WI38 (cell line): ENCODE data around the gene CCDC171.

Experiments
- H3K4me3 ChIP-seq: 2 replicates; pipeline ENCODE4 v1.5.1; 2011; ENCODE audit warnings: low read depth, mild to moderate bottlenecking, control low read depth, low read length
- TF ChIP-seq, protein P1 (sequence below): IDR thresholded peaks from 2 replicates; pipeline ENCODE4 v1.5.1; 2012; ENCODE audit warnings: low read depth, mild to moderate bottlenecking, control low read depth, low read length

The CCDC171 gene

DNA sequence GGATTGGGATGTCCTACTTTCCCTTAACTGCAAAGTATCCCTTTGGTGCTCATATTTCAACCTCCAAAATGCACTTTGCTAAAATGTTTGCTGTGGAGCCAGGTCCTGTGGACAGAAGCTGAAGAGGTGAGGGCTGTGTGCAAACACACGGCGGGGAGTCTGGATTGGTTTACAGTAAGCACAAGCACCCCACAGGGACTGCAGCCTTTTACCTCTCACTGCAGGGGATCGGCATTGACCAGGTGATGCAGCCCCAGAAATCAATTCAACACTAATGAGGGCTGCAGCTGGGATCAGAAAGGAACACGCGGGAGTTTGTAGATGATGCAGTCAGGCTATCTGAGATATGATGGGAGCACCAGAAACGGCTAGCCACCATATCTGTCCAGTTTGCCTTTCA is 450.9 kb downstream of the CCDC171 start:
- TF ChIP-seq, protein P1, sequence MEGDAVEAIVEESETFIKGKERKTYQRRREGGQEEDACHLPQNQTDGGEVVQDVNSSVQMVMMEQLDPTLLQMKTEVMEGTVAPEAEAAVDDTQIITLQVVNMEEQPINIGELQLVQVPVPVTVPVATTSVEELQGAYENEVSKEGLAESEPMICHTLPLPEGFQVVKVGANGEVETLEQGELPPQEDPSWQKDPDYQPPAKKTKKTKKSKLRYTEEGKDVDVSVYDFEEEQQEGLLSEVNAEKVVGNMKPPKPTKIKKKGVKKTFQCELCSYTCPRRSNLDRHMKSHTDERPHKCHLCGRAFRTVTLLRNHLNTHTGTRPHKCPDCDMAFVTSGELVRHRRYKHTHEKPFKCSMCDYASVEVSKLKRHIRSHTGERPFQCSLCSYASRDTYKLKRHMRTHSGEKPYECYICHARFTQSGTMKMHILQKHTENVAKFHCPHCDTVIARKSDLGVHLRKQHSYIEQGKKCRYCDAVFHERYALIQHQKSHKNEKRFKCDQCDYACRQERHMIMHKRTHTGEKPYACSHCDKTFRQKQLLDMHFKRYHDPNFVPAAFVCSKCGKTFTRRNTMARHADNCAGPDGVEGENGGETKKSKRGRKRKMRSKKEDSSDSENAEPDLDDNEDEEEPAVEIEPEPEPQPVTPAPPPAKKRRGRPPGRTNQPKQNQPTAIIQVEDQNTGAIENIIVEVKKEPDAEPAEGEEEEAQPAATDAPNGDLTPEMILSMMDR, result no peak
- H3K4me3 ChIP-seq, result no peak overlapping the region

DNA sequence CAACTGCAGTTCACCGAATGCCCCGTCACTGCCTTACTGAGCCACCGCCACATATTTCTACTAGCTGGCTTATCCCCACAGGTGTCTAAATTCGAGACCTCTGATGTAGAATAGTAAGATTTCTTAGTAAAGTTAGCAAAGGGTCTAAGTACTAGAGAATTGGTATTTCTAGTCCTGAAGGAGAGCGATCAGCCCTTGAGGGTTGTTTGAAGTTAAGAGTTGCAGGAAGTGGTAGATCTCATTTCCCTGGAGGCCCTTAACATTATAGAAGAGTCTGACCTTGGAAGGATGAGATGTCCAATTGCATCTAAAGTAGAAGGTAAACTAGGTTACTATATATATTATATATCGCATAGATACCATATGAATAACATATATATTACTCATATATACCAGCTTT is 451.8 kb downstream of the CCDC171 start:
- H3K4me3 ChIP-seq, result no peak overlapping the region
- TF ChIP-seq, protein P1, result no peak

DNA sequence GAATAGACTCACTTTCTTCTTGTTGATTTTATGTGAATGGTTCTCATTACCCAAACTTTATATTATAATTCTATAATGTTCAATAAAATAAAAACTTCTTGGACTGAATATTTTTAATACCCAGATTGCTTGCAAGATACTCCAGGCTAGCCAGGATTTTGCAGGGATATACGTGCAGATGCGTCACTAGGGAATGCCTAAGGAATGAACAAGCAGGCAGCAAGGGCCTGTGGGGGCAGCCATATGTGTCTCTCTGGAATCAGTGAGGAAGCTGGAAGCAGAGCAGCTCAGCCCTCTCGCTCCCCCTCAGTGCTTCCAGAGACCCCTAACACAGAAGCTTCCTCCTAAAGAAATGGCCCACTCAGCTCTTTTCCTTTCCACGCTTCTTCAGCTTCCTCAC is 457.4 kb downstream of the CCDC171 start:
- TF ChIP-seq, protein P1, result no peak

DNA sequence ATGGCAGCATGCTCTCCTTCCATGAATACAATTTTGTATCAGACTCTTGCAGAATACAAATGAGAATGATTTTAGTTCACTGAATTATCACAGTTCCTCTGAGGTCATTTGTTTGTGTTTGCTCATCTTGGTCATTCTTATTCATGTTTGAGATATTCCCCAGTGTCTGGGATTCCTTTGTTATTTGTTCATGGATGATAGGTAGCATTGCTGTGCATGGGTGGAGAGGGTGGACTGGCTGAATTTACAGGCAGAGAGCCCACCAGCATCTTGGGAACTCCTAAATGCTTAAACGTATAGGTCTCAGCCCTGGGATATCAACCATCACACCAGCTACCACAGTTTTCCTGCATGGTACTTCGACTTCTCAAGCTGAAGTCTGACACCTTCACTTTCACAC is 459.8 kb downstream of the CCDC171 start:
- H3K4me3 ChIP-seq, result no peak overlapping the region
- TF ChIP-seq, protein P1, result no peak

More for the DNA sequence above, 457.4 kb downstream of the CCDC171 start:
- no peak overlapping the region for H3K4me3 ChIP-seq

DNA sequence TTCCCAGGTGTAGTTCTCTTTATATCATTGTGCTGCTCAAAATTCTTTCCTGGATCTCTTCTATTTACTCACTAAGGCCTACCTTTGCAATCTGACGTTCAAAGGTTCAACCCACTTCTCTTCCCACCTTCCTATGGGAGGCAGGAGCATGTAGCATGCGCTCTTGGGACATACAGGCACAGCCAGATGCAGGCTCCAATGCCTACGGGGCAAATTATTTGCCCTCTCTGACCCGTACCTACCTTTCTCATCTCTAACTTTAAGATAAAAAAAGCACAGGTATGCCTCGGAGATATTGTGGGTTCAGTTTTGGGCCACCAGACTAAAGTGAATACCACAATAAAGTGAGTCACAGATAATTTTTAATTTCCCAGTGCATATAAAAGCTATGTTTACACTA is 460.5 kb downstream of the CCDC171 start:
- H3K4me3 ChIP-seq, result no peak overlapping the region
- TF ChIP-seq, protein P1, result no peak

DNA sequence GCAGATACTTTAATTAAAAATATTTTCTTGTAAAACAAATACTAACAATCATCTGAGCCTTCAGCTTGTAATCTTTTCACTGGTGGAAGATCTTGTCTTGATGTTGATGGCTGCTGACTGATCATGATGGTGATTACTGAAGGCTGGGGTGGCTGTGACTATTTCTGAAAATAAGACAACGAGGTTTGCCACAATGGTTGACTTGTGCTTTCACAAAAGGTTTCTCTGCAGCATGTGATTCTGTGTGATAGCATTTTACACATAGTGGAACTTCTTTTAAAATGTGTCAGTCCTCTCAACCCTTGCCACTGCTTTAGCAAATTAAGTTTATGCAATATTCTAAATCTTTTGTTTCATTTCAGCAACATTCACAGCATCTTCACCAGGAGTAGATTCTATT is 461.0 kb downstream of the CCDC171 start:
- no peak overlapping the region for H3K4me3 ChIP-seq
- TF ChIP-seq, protein P1, result no peak

DNA sequence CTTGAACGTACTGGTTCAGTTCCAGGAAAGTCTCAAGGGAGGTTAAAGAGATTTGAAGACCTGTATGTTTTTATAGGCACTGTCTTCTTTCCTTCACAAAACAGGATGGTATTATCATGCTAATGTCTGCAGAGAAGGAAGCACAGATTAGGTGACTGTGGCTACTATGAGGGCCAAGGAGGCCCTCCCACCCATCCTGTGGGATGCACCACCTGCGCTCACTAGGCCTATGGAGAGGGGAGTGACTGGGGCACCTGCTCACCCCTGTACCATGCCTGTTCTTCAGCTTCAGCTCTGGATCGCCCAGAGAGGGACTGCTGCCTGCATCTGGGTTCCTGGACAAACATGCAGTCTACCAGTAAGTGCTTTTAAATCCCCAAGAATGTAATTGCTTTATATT is 469.4 kb downstream of the CCDC171 start:
- TF ChIP-seq, protein P1, result no peak
- H3K4me3 ChIP-seq, result no peak overlapping the region
